GM21423 (cell line): ENCODE measurements around the gene OTOG.

ENCODE experiments used
- ATAC-seq: cut with Tn5 transposase; IDR thresholded peaks from one replicate; pipeline ENCODE4 v1.9.1; 2021; ENCODE audit warnings: mild to moderate bottlenecking, moderate library complexity; ENCODE audit not compliant: unreplicated experiment

Gene OTOG

DNA sequence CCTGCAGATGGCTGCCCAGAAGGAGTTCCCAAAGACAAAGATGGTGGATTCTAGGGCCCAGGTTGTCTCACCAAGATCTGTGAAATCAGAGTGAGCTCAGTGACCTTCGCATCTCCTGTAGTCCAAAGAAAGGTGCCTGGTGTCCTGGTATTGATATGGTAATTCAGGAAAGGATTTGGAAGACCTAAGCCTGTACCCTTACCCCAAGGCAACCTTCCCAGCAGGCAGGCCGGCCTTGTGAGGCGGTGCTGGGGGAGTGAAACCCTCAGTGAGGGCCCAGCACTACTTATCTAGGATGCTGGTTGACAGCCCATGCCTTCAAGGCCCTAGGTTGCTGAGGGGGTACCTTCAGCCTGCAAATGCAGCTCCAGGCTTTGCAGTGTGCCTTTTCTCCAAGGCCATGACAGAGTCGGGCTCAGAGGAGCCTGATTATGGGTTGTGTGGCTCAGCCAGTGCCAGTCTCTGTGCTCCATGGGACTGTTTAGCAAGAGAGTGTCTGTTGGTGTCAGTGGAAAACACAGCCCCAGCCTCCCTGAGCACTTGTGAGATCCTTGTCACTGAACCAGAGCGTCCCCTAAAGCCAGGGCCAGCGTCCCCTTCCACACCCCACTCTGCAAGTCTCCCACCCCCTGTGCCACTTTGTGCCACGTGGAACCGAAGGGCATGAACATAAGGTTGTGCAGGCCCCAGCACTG lies 99.5 kb downstream of the OTOG start:
- ATAC-seq: no peak

DNA sequence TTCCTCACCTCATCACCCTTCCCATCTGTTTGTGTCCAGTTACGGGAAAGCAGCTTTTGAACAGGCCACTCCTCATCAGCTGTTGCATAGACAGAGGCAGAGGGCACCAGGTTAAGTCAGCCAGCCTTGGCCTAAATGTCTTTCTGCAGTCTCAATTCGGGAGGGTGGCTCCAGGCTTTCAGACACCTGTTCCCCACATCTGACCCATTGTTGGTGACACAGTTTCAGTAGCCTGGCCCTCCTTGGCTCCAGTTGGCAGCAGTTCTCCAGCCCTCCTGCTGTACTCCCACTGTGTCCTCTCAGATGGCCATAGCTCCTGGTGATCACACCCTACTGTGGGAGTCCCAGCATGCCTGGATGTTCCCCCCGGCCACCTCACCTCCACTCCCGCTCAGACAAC lies 101.5 kb downstream of the OTOG start:
- no peak for ATAC-seq

GRCh38 chr11:17649261-17649660 lies 102.2 kb downstream of the OTOG start:
- no peak for ATAC-seq

DNA sequence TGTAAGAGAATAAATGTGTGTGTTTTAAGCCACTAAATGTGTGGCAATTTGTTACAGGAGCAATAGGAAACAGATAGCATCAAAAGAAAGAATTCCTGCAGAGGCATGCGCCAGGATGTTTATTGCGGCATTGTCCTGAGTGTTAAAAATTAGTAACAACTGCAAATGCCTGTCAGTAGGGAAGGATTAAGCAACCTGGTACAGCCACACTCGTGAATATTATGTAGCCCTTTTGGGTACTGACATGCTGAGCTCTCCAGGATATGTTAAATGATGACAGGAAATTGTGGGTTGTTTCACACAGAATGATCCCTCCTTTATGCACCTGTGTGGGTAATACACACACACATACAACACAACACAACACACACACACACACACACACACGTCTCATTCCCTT lies 102.6 kb downstream of the OTOG start:
- ATAC-seq: no peak

GRCh38 chr11:17650127-17650911 lies 103.3 kb downstream of the OTOG start:
- no peak for ATAC-seq

DNA sequence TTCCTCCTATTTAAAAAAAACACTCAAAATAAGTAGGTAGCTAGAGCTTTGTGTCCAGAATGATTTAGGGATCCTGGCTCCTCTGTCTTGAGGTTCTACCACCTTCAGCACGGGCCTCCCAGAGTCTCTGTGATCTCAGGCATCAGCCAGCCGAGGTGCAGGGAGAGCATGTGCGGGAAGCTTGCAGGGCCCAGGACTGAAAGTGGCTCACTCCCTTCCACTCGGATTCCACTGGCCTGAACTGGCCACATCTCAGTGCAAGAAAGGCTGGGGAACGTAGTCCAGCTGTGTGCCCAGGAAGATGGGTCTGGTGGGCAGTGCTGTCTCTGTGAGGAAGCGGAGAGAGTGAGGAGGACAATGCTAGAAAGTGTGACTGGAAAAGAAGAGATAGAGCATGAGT lies 104.0 kb downstream of the OTOG start:
- ATAC-seq: no peak

DNA sequence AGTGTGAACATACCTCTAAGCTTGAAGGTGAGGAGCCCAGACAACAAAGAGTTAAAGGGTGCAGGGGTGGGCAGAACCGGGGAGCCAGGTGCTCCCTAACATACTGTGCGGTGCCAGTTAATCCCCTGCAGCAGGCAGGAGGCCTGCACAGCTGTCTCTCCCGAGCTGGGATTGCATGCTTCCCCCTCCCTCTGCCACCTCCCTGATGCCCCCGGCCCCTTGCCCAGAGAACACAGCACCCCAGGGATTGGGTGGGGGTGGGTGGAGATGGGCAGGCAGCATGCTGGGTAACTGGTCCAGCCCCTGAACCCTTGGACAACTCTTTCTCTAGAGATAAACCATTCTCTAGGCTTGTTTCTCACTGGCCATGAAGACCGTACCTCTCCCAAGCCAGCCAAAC lies 104.6 kb downstream of the OTOG start:
- ATAC-seq: no peak

GRCh38 chr11:17652556-17652955 lies 105.5 kb downstream of the OTOG start:
- ATAC-seq: no peak

DNA sequence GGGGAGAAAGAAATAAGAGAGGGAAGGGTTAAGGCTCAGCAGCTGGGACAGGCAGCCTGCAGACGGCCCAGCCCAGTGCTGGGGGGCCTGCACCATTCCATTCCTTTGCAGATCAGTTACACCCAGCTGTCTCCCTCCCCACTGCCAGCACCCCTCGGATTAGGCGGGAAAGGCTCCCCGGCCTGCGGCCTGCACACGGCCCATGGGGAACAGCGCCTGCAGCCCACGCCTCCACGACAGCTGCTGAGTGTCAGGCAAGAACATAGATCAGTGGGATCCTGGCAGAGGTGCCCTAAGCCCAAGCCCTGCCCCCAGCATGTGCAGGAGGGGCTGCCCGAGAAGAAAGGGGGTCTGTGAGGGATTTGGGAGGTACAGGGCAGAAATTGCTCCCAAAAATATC lies 106.6 kb downstream of the OTOG start:
- no peak for ATAC-seq

- no peak for ATAC-seq
Measured at GRCh38 chr11:17655682-17656081, 108.6 kb downstream of the OTOG start.

DNA sequence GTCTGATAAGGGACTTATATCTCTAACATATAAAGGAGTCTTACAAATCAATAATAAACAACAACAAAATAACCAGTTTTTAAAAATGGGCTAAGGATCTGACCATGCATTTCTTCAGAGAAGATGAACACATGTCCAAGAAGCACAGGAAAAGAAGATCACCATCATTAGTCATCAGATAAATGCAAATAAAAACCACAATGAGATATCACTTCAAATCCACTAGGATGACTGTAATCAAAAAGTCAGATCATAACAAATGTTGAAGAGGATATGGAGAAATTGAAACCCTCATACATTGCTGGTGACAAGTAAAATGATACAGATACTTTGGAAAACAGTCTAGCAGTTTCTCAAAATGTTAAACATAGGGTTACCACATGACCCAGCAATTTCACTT lies 111.2 kb downstream of the OTOG start:
- no peak for ATAC-seq

DNA sequence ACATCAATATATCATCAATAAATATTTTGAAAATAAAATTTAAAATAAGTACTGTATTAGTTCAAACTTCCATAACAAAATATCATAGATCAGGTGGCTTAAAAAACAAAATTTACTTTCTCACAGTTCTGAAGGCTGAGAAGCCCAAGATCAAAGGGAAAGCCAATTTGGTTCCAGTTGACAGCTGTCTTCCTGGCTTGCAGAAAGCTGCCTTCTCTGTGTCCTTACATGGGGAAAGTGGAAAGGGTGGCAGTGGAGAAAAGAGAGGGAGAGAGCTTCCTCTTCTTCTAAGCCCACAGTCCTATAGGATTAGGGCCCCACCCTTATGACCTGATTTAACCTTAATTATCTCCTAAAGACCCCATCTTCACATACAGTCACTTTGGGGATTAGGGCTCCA lies 121.1 kb downstream of the OTOG start:
- ATAC-seq: no peak

- no peak for ATAC-seq
Measured at GRCh38 chr11:17672469-17672868, 125.4 kb downstream of the OTOG start.

- no peak for ATAC-seq
Measured at GRCh38 chr11:17673951-17674350, 126.9 kb downstream of the OTOG start.

- ATAC-seq: no peak
Measured at GRCh38 chr11:17682848-17683247, 135.8 kb downstream of the OTOG start.

DNA sequence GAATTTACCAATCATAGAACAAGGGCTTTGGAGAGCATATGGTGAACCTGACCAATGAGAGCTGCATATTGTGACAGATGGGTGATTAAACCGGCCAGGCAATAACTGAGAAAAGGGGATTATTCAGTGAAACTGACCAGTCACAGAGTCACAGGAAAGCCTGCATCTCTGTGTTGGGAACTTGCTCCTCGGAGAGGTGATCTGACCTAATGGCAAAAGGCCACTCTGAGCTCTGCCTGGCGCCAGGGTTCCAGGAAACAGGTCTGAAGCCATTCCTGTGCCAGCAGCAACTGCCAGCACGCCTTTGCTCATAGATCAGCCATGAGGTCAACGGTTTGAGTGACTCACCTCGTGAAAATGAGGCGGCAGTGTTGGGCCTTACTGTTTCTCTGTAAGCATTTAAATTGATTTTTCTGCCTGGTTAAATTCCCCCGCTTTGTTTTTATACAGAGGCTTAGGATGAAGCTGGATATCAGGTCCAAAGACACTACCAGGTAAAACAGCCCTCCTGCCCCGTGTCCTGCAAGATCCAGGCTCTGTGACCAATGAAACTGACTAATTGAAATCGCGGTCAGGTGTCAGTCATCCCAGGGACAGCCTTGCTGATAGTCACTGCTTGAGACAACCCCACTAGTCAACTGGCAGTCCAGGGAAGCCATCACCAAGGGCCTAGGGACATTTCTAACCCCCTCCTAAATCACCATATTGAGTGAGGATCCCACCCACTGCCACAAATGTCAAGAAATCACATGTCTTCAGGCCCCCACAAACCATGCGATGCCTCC lies 136.5 kb downstream of the OTOG start:
- no peak for ATAC-seq

DNA sequence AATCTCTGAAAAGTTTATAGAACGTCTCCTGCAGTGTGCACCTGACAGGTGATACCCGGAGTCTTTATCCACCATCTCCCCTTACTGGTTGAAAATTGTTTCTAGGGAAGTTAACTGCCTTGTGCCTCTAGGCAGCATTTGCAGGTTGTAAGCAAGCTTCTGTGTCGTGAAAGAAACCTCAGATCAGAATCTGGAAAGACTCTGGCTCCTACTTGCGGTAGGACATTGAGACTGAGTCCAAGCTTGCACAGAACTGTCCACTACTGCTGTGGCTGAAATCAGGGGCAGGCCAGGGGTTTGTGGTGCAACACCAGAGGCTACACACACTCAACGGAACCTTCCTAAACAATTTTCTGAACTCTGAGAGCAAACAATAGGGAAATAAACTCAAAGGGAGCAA lies 137.5 kb downstream of the OTOG start:
- no peak for ATAC-seq

DNA sequence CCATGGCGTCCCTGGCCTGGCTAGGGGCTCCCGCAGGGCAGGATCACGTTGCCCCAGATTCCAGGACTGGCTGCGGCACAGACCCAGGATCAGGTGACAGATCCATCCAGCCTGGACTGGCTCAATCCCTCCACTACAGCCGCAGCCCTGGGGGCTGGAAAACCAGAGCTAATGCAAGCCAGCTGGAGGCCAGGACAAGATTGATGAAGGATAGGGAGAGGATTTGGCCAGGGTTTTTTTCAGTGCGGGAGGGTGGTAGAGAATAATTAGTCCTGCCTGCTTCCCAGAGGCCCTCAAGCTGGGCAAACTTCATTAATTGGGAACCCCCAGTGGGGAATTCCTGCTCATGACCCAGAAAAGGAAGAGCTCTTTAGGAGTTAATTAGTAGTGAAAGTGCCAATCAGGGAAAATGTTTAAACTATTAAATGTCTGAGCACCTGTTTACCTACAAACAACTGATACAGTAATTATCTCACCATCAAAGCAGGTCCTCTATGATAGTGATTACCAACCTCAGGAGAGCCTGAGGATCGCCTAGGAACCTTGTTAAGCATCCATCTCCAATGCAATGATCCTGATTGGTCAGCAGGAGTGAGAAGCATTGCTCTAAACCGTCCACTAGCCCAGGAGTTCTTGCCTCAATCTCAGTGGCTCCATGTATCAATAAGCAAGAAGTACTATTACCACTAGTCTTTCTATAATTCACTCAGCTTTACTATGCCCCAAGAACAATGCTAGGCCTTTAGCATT lies 139.3 kb downstream of the OTOG start:
- ATAC-seq: no peak

DNA sequence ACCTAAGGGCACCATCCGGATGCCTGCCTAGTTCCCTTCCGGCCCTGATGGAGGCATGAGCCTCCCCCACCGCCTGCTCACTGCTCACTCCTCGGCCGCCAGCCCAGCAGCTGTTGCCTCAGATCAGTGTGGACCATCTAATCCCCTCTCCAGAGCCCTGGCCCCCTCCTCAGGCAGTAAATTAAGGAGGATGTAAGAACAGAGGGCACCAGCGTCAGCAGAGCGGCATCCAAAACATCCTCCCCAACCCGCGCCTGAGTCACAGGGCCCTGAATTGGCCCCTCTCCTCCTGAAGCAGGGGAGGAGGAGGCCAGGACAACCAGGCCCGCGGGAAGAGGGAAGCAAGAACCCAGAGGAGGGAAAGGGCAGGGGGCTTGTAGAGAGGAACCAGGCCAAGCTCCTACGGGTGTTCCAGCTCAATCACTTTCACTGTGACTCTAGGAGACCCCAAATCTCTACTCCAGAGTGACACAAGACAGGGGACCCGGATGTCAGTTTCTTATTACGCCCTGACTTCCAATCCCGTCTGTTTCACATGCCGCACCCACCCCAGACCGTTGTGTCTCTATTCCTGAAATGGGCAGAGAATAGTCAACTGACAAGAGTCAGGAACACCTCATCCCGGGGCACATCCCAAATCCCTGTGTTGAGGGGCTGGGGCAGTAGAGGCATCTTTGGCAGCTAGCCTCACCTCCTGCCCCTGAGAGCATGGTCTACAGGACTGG lies 141.0 kb downstream of the OTOG start:
- no peak for ATAC-seq

- no peak for ATAC-seq
Measured at GRCh38 chr11:17691550-17691949, 144.5 kb downstream of the OTOG start.
